ENCODE data around the gene TMEM35A. TPM values are rescaled to one million over a fixed set of nuclear protein-coding genes. Genes with fewer than 3 reads are reported as not detected.
"Not testable (repeated sequence)": the region's sequence is repeated elsewhere in the genome, so short reads cannot be mapped to it uniquely, and the experiment has no call there.

The TMEM35A gene
- not detected for total RNA-seq
- polyA plus RNA-seq, result not detected

GRCh38 chrX:101078716-101079598, at the start of gene TMEM35A:
Gene TMEM35A (plus strand): TSS chrX:101078879. CDS start chrX:101079003, 124 bp downstream.
- Histone ChIP-seq H3K4me1 (ENCODE audit: insufficient read depth, low read length) (no peaks in the 10 kb centered on the region), H3K4me3 (ENCODE audit: low read length in 2 of 2) (no peak within 1 kb of the TSS), H3K27ac (ENCODE audit: low read depth, low read length) (no peak within 1 kb of the TSS), H3K36me3 (ENCODE audit: insufficient read depth, low read length) (no peaks in the 10 kb centered on the region), H3K27me3 (ENCODE audit: insufficient read depth, low read length) (no peaks in the 10 kb centered on the region), H3K9me3 (ENCODE audit: control insufficient read depth in 1 of 2, low read length in 2 of 2) (no peaks in the 10 kb centered on the region)
- ChIA-PET CTCF (ENCODE audit: partially characterized antibody) (no interaction called here), POLR2A (ENCODE audit: partially characterized antibody) (interaction anchor here (0.6 kb wide), 1 partner anchor 315 kb away, joined by 3 read pairs; no protein-coding TSS in a partner anchor)
- DNase-seq, result no peak
- Mint-ChIP-seq H3K27me3 (peaks cover 4 to 6% of the 10 kb centered on the region in 2 donors), H3K4me1 (peaks cover 0 to 2% (median 0%) of the 10 kb centered on the region in 4 donors), H3K9me3 (no peaks in the 10 kb centered on the region), H3K27ac (no peak within 1 kb of the TSS), H3K4me3 (peak within 1 kb of the TSS in 2 of 8 donors; percentile 7 to 9), H3K36me3 (no peaks in the 10 kb centered on the region)
- intact Hi-C loops (cut with micrococcal nuclease), result no loop called here

- Histone ChIP-seq H3K36me3 (ENCODE audit: insufficient read depth, low read length) (peaks cover 5% of the 10 kb centered on the region), H3K4me1 (ENCODE audit: insufficient read depth, low read length) (no peaks in the 10 kb centered on the region), H3K27me3 (ENCODE audit: insufficient read depth, low read length) (no peaks in the 10 kb centered on the region), H3K27ac (ENCODE audit: low read depth, low read length) (no peak overlapping the region), H3K4me3 (ENCODE audit: low read length in 2 of 2) (no peak overlapping the region), H3K9me3 (ENCODE audit: control insufficient read depth in 1 of 2, low read length in 2 of 2) (no peaks in the 10 kb centered on the region)
- DNase-seq, result no peak
- H3K4me3 Mint-ChIP-seq, result no peak overlapping the region
- H3K9me3 Mint-ChIP-seq, result peaks cover 0 to 1% (median 0%) of the 10 kb centered on the region in 8 donors
- ChIA-PET POLR2A (ENCODE audit: partially characterized antibody) (no interaction called here), CTCF (ENCODE audit: partially characterized antibody) (no interaction called here)
- intact Hi-C loops (cut with micrococcal nuclease), result no loop called here
- peaks cover 0 to 7% (median 2%) of the 10 kb centered on the region in 4 donors for H3K4me1 Mint-ChIP-seq
- peaks cover 23 to 39% of the 10 kb centered on the region in 2 donors for H3K36me3 Mint-ChIP-seq
- no peaks in the 10 kb centered on the region for H3K27me3 Mint-ChIP-seq
- no peak overlapping the region for H3K27ac Mint-ChIP-seq
Measured at GRCh38 chrX:101029665-101030064, 49.0 kb upstream of the TMEM35A start.

GRCh38 chrX:101037231-101037630, 41.4 kb upstream of the TMEM35A start:
- intact Hi-C loops (cut with micrococcal nuclease), result no loop called here
- Mint-ChIP-seq H3K36me3 (peaks cover 12 to 43% of the 10 kb centered on the region in 2 donors), H3K9me3 (no peaks in the 10 kb centered on the region), H3K27ac (no peak overlapping the region), H3K4me3 (no peak overlapping the region), H3K27me3 (no peaks in the 10 kb centered on the region), H3K4me1 (peaks cover 0 to 4% (median 2%) of the 10 kb centered on the region in 4 donors)
- H3K4me1 ChIP-seq (ENCODE audit: insufficient read depth, low read length), result no peaks in the 10 kb centered on the region
- H3K4me3 ChIP-seq (ENCODE audit: low read length in 2 of 2), result no peak overlapping the region
- no peak for DNase-seq
- H3K27ac ChIP-seq (ENCODE audit: low read depth, low read length), result no peak overlapping the region
- CTCF ChIA-PET (ENCODE audit: partially characterized antibody), result no interaction called here
- H3K36me3 ChIP-seq (ENCODE audit: insufficient read depth, low read length), result peaks cover 5% of the 10 kb centered on the region
- POLR2A ChIA-PET (ENCODE audit: partially characterized antibody), result no interaction called here
- no peaks in the 10 kb centered on the region for H3K27me3 ChIP-seq (ENCODE audit: insufficient read depth, low read length)
- no peaks in the 10 kb centered on the region for H3K9me3 ChIP-seq (ENCODE audit: control insufficient read depth in 1 of 2, low read length in 2 of 2)

- Mint-ChIP-seq H3K36me3 (peaks cover 9 to 47% of the 10 kb centered on the region in 2 donors), H3K27me3 (no peaks in the 10 kb centered on the region), H3K4me3 (no peak overlapping the region), H3K27ac (no peak overlapping the region), H3K4me1 (peaks cover 0 to 6% (median 4%) of the 10 kb centered on the region in 4 donors), H3K9me3 (no peaks in the 10 kb centered on the region)
- CTCF ChIA-PET (ENCODE audit: partially characterized antibody), result no interaction called here
- intact Hi-C loops (cut with micrococcal nuclease), result no loop called here
- no peaks in the 10 kb centered on the region for H3K4me1 ChIP-seq (ENCODE audit: insufficient read depth, low read length)
- POLR2A ChIA-PET (ENCODE audit: partially characterized antibody), result no interaction called here
- no peaks in the 10 kb centered on the region for H3K27me3 ChIP-seq (ENCODE audit: insufficient read depth, low read length)
- no peak overlapping the region for H3K27ac ChIP-seq (ENCODE audit: low read depth, low read length)
- no peak for DNase-seq
- peaks cover 5% of the 10 kb centered on the region for H3K36me3 ChIP-seq (ENCODE audit: insufficient read depth, low read length)
- H3K4me3 ChIP-seq (ENCODE audit: low read length in 2 of 2), result no peak overlapping the region
- H3K9me3 ChIP-seq (ENCODE audit: control insufficient read depth in 1 of 2, low read length in 2 of 2), result no peaks in the 10 kb centered on the region
Measured at GRCh38 chrX:101040197-101040596, 38.5 kb upstream of the TMEM35A start.

- intact Hi-C loops (cut with micrococcal nuclease), result loop anchor here (1.0 to 5.0 kb wide), 4 partner anchors 231 to 566 kb away; partner anchors contain the start of genes ARMCX6, CSTF2 and TIMM8A
- no peak for DNase-seq
- H3K4me1 ChIP-seq (ENCODE audit: insufficient read depth, low read length), result peaks cover 31% of the 10 kb centered on the region
- H3K4me3 ChIP-seq (ENCODE audit: low read length in 2 of 2), result peak overlapping the region; percentile 34 to 56
- Mint-ChIP-seq H3K27ac (peak overlapping the region; percentile 93 to 98 (median 97)), H3K27me3 (no peaks in the 10 kb centered on the region), H3K9me3 (no peaks in the 10 kb centered on the region), H3K4me3 (peak overlapping the region; percentile 86 to 97 (median 90)), H3K36me3 (peaks cover 0 to 17% of the 10 kb centered on the region in 2 donors), H3K4me1 (peaks cover 15 to 42% (median 28%) of the 10 kb centered on the region in 4 donors)
- ChIA-PET POLR2A (ENCODE audit: partially characterized antibody) (no interaction called here), CTCF (ENCODE audit: partially characterized antibody) (no interaction called here)
- no peaks in the 10 kb centered on the region for H3K36me3 ChIP-seq (ENCODE audit: insufficient read depth, low read length)
- H3K9me3 ChIP-seq (ENCODE audit: control insufficient read depth in 1 of 2, low read length in 2 of 2), result no peaks in the 10 kb centered on the region
- H3K27me3 ChIP-seq (ENCODE audit: insufficient read depth, low read length), result no peaks in the 10 kb centered on the region
- H3K27ac ChIP-seq (ENCODE audit: low read depth, low read length), result peak overlapping the region; percentile 87
Measured at GRCh38 chrX:101051153-101051548, 27.5 kb upstream of the TMEM35A start.

- H3K27me3 Mint-ChIP-seq, result no peaks in the 10 kb centered on the region
- H3K4me1 ChIP-seq (ENCODE audit: insufficient read depth, low read length), result peaks cover 31% of the 10 kb centered on the region
- H3K9me3 Mint-ChIP-seq, result no peaks in the 10 kb centered on the region
- H3K36me3 ChIP-seq (ENCODE audit: insufficient read depth, low read length), result no peaks in the 10 kb centered on the region
- peaks cover 0 to 17% of the 10 kb centered on the region in 2 donors for H3K36me3 Mint-ChIP-seq
- peak within 1 kb of the TSS; percentile 86 to 97 (median 90) for H3K4me3 Mint-ChIP-seq
- no peaks in the 10 kb centered on the region for H3K27me3 ChIP-seq (ENCODE audit: insufficient read depth, low read length)
- DNase-seq, result peak; percentile 75 to 91 (median 81)
- H3K27ac Mint-ChIP-seq, result peak within 1 kb of the TSS; percentile 93 to 98 (median 97)
- ChIA-PET CTCF (ENCODE audit: partially characterized antibody) (no interaction called here), POLR2A (ENCODE audit: partially characterized antibody) (no interaction called here)
- peaks cover 15 to 42% (median 28%) of the 10 kb centered on the region in 4 donors for H3K4me1 Mint-ChIP-seq
- intact Hi-C loops (cut with micrococcal nuclease), result loop anchor here (1.0 to 5.0 kb wide), 5 partner anchors 46 to 566 kb away; partner anchors contain the start of genes ARMCX6, CSTF2 and TIMM8A
- no peaks in the 10 kb centered on the region for H3K9me3 ChIP-seq (ENCODE audit: control insufficient read depth in 1 of 2, low read length in 2 of 2)
- peak within 1 kb of the TSS; percentile 87 for H3K27ac ChIP-seq (ENCODE audit: low read depth, low read length)
- H3K4me3 ChIP-seq (ENCODE audit: low read length in 2 of 2), result peak within 1 kb of the TSS; percentile 34 to 56
Measured at GRCh38 chrX:101051549-101052302, 27.0 kb upstream of the TMEM35A start, which contains the start of gene TRMT2B. Gene TRMT2B (minus strand): TSS chrX:101052111. CDS start chrX:101042289, 9,822 bp downstream.

GRCh38 chrX:101056551-101056950, 22.1 kb upstream of the TMEM35A start:
- H3K9me3 ChIP-seq (ENCODE audit: control insufficient read depth in 1 of 2, low read length in 2 of 2); H3K36me3 ChIP-seq (ENCODE audit: insufficient read depth, low read length); DNase-seq; H3K4me3 Mint-ChIP-seq; H3K27me3 ChIP-seq (ENCODE audit: insufficient read depth, low read length); H3K27ac ChIP-seq (ENCODE audit: low read depth, low read length); H3K9me3 Mint-ChIP-seq; intact Hi-C loops (cut with micrococcal nuclease); H3K27me3 Mint-ChIP-seq; H3K4me1 Mint-ChIP-seq; H3K4me1 ChIP-seq (ENCODE audit: insufficient read depth, low read length); CTCF ChIA-PET (ENCODE audit: partially characterized antibody); POLR2A ChIA-PET (ENCODE audit: partially characterized antibody); H3K4me3 ChIP-seq (ENCODE audit: low read length in 2 of 2); H3K36me3 Mint-ChIP-seq: not testable (repeated sequence)
- H3K27ac Mint-ChIP-seq, result peak overlapping the region in 1 of 7 donors; percentile 39
